Right lobe of liver (tissue), 4 donors: ENCODE data around the gene XRRA1.

Experiments
- CTCF ChIP-seq, 4 donors: fragments of 200-600 bp in 3 of 4; fragments of 450-650 bp in 1 of 4; IDR thresholded peaks; one replicate each; pipeline versions ENCODE4 v1.5.1 to v1.8.0; 2016 to 2022; ENCODE audit warnings: antibody characterized with exemption in 4 of 4, mild to moderate bottlenecking in 2 of 4
- POLR2A ChIP-seq: fragments of 450-650 bp; IDR thresholded peaks from one replicate; pipeline ENCODE4 v1.6.1; 2017; ENCODE audit warnings: antibody characterized with exemption, mild to moderate bottlenecking
- donor health status: DM: no; HTN: no; CAD: no.
- donor health status: DM: no; HTN: no; CAD: no.
- donor health status: DM: no; HTN: yes; CAD: no.

GRCh38 chr11:74980634-74981033 lies 31.7 kb upstream of the XRRA1 start:
- TF ChIP-seq CTCF (IDR thresholded peaks at IDR 0.05) (no peak), POLR2A (no peak)
